ENCODE data around the gene PHF8.

PHF8 gene

GRCh38 chrX:54044126-54044876, at the start of gene PHF8:
TSS of gene PHF8 (minus strand) at chrX:54044473. CDS start at chrX:54042728, 1,745 bp downstream.
- DNase-seq (ENCODE audit: low read depth, low spot score), result peak; percentile 82

- DNase-seq (ENCODE audit: low read depth, low spot score), result no peak
Observed at GRCh38 chrX:54093571-54093970, 49.3 kb upstream of the PHF8 start.

GRCh38 chrX:54093159-54093558, 48.9 kb upstream of the PHF8 start:
- DNase-seq (ENCODE audit: low read depth, low spot score), result no peak

- no peak for DNase-seq (ENCODE audit: low read depth, low spot score)
Observed at GRCh38 chrX:54090880-54091279, 46.6 kb upstream of the PHF8 start.

GRCh38 chrX:54089191-54089590, 44.9 kb upstream of the PHF8 start:
- DNase-seq (ENCODE audit: low read depth, low spot score), result no peak

DNA sequence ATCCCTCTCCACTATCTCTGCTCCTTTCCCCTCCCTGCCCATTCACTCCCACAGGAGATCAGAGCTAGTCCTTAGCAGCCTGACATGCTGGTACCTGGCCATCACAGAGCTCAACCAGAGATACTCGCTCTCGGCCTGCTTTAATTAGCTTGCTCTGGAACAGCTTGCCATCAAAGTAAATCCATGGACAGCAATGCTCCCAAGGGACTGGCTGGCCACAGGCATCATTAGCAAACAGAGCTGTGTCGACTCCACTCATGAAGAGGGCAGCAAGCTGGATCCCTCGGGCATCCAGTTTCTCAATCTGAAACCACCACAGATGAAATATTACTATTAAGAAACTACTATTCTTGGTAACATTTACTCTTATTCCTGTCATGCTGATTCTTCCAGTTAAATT, 43.4 kb upstream of the PHF8 start:
- no peak for DNase-seq (ENCODE audit: low read depth, low spot score)

DNA sequence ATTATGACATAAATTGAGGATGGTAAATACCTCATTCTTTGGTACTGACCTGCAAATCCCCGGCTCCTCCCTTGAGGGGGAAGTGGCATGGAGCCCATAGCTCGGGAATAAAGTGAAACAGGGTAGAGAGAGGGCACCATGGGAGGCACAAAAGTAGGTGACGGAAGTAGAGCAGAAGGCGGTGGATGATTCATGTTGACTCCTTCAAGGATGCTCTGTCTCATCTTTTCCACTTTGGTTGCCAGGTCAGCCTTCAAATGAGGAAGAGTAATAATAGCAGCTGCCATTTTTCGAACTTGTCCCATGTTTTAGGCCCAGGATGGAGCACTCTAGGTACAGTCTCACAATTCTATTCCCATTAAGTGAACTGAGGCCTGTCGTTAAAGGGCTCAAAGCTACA, 41.4 kb upstream of the PHF8 start:
- no peak for DNase-seq (ENCODE audit: low read depth, low spot score)

GRCh38 chrX:54076903-54077302, 32.6 kb upstream of the PHF8 start:
- no peak for DNase-seq (ENCODE audit: low read depth, low spot score)

GRCh38 chrX:54074826-54075225, 30.6 kb upstream of the PHF8 start:
- DNase-seq (ENCODE audit: low read depth, low spot score), result no peak

DNA sequence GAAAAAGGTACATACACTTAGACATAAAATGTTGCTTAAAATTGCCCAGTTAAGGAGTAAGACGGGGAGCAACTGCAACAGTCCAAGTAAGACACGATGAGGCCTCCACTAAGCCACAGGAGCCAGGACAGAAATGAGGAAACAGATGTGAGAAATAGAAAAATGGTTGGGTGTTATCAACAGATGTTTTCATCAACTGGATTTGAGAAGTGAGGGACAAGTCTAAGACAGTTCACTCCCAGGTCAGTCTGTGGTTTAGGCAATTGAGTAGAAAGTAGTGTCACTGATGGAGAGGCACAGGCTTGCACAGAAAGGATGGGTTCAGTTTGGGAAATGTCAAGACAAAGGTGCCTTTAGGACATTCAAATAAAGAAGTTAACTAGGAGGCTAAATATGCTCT, 23.5 kb upstream of the PHF8 start:
- DNase-seq (ENCODE audit: low read depth, low spot score), result no peak

GRCh38 chrX:54066841-54067240, 22.6 kb upstream of the PHF8 start:
- DNase-seq (ENCODE audit: low read depth, low spot score), result no peak

- DNase-seq (ENCODE audit: low read depth, low spot score), result no peak
Observed at GRCh38 chrX:54064564-54064963, 20.3 kb upstream of the PHF8 start.

GRCh38 chrX:54063361-54063760, 19.1 kb upstream of the PHF8 start:
- no peak for DNase-seq (ENCODE audit: low read depth, low spot score)

DNA sequence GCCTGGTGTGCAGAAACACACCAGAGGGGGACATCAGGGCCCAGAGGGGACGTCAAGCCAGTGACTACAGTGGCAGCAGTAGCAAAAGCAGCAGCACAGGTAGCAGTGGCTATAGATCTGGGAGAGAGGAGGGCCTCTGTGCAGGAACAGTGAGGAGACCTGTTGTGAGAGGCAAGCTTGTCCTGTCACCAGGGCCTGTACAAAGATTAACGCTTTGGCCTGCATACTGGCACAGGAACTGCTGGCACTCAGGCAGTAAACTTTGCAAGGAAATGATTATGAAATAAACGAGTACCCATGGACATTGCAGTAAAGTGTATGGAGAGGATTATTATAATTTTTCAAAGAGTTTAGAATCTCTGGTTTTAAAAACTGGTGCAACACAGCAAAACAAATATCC, 5.5 kb upstream of the PHF8 start:
- no peak for DNase-seq (ENCODE audit: low read depth, low spot score)

- DNase-seq (ENCODE audit: low read depth, low spot score), result no peak
Observed at GRCh38 chrX:54048412-54048811, 4.1 kb upstream of the PHF8 start.

GRCh38 chrX:54045563-54046228, 1.4 kb upstream of the PHF8 start:
- no peak for DNase-seq (ENCODE audit: low read depth, low spot score)

DNA sequence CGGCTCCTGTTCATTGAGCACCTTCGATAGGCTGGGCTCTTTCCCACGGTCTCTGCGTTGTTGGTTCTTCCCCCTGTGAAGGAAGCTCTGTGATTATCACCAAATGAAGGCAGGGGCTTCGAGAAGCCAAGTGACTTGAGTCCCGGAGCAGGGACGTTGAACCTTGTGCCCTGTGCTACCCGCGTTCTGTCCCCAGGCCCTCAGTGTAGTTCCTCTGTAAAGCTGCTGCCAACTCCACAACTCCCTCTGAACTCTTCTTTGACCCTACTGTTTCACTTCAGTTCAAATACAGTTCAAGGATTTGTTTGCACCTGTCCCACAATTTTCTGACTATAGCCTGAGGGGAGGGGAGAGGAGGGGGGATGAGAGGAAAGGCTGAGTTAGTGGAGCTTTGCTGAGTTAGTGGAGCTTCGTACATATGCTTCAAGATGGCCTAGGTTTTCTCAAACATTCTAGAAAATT, 635 bp upstream of the PHF8 start:
- no peak for DNase-seq (ENCODE audit: low read depth, low spot score)

- no peak for DNase-seq (ENCODE audit: low read depth, low spot score)
Observed at GRCh38 chrX:54043541-54044125, 640 bp downstream of the PHF8 start.

DNA sequence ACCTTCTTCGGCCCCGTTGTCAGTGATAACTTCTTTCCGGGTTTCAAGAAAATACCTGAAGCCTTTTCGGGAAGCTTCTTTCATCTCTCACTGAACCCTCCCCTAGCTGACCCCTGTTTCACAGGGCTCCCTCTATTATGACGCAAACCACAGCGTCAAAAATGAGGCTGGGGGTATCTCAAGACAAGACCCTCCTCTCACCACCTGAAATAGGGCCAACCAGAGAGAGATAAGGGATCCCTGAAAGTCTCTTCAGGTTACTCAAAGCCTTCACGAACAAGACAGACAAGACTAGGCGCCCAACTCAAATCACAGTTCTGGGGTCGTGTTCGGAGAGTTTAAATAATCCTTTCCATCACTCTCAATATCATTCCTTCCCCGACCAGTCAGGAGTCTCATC, 1.2 kb downstream of the PHF8 start:
- no peak for DNase-seq (ENCODE audit: low read depth, low spot score)

GRCh38 chrX:54042609-54043021, 1.7 kb downstream of the PHF8 start:
- no peak for DNase-seq (ENCODE audit: low read depth, low spot score)

GRCh38 chrX:54030329-54030728, 13.9 kb downstream of the PHF8 start:
- DNase-seq (ENCODE audit: low read depth, low spot score), result no peak

DNA sequence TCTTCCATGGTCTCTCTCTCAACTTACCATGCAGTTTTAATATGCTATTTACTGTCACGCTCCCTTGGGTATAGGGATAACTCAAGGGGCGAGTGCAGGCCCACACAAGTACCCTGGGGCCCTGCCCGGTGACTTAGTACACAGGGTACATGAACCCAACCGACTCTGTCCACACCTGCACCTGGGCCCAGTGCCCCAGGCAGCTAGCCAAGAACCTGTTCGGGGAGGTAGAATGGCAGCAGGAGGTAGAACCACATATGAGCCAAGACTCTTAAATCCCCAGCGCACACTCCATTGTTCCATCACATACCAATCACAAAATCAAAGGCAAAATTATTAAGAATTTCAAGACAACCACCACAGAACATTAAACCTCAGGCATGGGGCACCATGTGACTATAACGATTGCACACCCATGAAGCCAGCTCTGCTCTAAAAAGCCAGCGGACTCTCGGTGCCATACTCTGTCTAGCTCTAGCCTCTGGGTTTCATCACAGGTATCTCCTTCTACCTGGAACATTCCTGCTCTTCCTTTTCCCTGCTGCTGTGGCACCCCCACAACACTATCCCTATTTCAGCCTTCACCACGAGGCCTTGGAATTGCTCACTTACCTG, 14.6 kb downstream of the PHF8 start:
- DNase-seq (ENCODE audit: low read depth, low spot score), result no peak
